ENCODE measurements around the gene SERPINA1. TPM values are rescaled to one million over a fixed set of nuclear protein-coding genes. Genes with fewer than 3 reads are reported as not detected.

SERPINA1 gene
- total RNA-seq, 1 donor from 2014 or later, result 994 TPM

- H3K4me3 ChIP-seq, result no peak overlapping the region
These were observed 9.1 kb upstream of the SERPINA1 start for GRCh38 chr14:94397289-94398181.

DNA sequence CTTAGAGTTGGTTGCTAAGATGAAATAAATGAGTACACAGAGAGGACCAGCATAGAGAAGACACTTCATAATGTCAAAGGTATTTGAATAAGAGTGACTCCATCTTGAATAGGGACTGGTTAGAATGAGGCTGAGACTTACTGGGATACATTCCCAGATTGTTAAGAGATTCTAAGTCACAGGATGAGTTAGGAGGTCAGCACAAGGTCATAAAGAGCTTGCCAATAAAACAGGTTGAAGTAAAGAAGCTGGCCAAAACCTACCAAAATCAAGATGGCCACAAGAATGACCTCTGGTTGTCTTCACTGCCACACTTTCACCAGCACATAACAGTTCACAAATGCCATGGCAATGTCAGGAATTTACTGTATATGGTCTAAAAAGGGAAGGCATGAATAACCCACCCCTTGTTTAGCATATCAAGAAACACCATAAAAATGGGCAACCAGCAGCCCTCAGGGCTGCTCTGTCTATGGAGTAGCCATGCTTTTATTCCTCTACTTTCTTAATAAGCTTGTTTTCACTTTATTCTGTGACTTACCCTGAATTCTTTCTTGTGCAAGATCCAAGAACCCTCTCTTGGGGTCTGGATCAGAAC lies 8.3 kb upstream of the SERPINA1 start:
- Histone ChIP-seq H3K27me3 (ENCODE audit: low read depth) (no peaks in the 10 kb centered on the region), H3K36me3 (no peaks in the 10 kb centered on the region), H3K4me3 (no peak overlapping the region), H3K4me1 (peaks cover 47% of the 10 kb centered on the region), H3K27ac (peak overlapping the region; percentile 73), H3K9me3 (no peaks in the 10 kb centered on the region)
- ATAC-seq (no peak), DNase-seq (no peak)
- TF ChIP-seq, protein P1, sequence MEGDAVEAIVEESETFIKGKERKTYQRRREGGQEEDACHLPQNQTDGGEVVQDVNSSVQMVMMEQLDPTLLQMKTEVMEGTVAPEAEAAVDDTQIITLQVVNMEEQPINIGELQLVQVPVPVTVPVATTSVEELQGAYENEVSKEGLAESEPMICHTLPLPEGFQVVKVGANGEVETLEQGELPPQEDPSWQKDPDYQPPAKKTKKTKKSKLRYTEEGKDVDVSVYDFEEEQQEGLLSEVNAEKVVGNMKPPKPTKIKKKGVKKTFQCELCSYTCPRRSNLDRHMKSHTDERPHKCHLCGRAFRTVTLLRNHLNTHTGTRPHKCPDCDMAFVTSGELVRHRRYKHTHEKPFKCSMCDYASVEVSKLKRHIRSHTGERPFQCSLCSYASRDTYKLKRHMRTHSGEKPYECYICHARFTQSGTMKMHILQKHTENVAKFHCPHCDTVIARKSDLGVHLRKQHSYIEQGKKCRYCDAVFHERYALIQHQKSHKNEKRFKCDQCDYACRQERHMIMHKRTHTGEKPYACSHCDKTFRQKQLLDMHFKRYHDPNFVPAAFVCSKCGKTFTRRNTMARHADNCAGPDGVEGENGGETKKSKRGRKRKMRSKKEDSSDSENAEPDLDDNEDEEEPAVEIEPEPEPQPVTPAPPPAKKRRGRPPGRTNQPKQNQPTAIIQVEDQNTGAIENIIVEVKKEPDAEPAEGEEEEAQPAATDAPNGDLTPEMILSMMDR (IDR thresholded peaks at IDR 0.05), result no peak
- intact Hi-C loops (cut with DNase I), result no loop called here

More at GRCh38 chr14:94397289-94398181, 9.1 kb upstream of the SERPINA1 start:
- no peaks in the 10 kb centered on the region for H3K9me3 ChIP-seq
- ATAC-seq (no peak), DNase-seq (no peak)
- peaks cover 40% of the 10 kb centered on the region for H3K4me1 ChIP-seq
- H3K27ac ChIP-seq, result peak overlapping the region; percentile 4
- intact Hi-C loops (cut with DNase I), result no loop called here
- H3K27me3 ChIP-seq (ENCODE audit: low read depth), result no peaks in the 10 kb centered on the region
- no peaks in the 10 kb centered on the region for H3K36me3 ChIP-seq
- TF ChIP-seq, protein P1 (IDR thresholded peaks at IDR 0.05), result no peak

- H3K27me3 ChIP-seq (ENCODE audit: low read depth), result no peaks in the 10 kb centered on the region
- intact Hi-C loops (cut with DNase I), result no loop called here
- TF ChIP-seq, protein P1 (IDR thresholded peaks at IDR 0.05), result no peak
- H3K4me1 ChIP-seq, result peaks cover 54% of the 10 kb centered on the region
- ATAC-seq, result peak; percentile 40 to 64
- no peak for DNase-seq
- peak overlapping the region; percentile 73 for H3K27ac ChIP-seq
- no peaks in the 10 kb centered on the region for H3K36me3 ChIP-seq
- H3K9me3 ChIP-seq, result no peaks in the 10 kb centered on the region
- no peak overlapping the region for H3K4me3 ChIP-seq
These were observed 7.6 kb upstream of the SERPINA1 start for GRCh38 chr14:94395888-94396574.

DNA sequence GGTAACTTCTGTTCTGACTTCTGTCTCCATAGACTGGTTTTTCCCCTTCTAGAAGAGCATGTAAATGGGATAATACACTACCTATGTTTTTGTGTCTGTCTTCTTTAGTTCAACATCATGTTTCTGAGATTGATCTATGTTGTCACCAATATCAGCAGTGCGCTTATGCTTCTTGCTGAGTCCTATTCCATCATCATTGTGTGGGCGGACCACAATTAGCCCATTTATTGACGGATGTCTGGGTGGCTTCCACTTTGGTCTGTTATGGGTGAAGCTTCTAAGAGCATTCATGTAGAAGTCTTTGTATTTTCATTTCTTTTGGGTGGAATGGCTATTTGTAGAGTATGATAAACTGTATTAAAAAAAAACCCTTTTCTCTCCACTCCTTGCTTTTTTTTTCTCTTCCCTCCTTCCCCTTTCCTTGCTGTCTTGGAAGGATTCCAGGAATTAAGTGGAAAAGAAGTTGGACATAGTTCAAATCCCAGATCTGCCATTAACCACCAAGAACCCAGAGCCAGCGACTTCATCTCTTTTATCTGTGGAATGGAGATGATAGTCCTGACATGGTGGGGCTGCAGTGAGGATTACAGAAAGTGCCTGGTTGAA lies 7.0 kb upstream of the SERPINA1 start:
- Histone ChIP-seq H3K27ac (peak overlapping the region; percentile 73), H3K27me3 (ENCODE audit: low read depth) (no peaks in the 10 kb centered on the region), H3K4me3 (no peak overlapping the region), H3K4me1 (peaks cover 59% of the 10 kb centered on the region), H3K36me3 (no peaks in the 10 kb centered on the region), H3K9me3 (no peaks in the 10 kb centered on the region)
- intact Hi-C loops (cut with DNase I), result no loop called here
- TF ChIP-seq, protein P1 (IDR thresholded peaks at IDR 0.05), result no peak
- DNase-seq (no peak), ATAC-seq (no peak)

DNA sequence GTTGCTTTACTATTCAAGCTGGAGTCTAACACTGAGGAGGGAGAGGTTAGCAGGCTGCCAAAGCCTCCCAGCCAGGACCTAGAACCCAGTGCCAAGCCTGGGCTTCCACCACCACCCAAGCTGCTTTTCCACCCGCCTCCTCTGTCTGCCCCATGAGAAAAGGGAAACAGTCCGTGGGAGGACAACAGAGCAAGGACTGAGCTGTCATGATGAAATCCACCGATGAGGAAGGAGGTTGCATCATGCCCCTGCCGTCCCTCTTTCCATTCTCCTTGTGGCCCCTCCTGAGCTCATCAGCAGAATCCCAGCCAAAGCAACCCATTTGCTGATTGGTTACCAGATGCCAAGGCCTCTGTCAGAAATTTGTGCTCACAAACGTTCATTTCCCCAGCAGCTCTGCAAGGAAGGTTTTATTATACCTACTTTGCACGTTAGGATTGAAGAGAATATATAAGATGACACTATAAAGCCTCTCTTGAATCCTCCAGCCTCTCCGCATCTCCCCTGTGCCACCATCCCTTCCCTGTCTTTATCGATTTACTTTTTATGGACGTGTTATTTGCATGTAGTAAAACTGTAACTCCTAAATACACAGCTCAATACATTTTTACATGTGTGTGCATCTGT lies 6.3 kb upstream of the SERPINA1 start:
- H3K27ac ChIP-seq, result peak overlapping the region; percentile 73
- TF ChIP-seq, protein P1 (IDR thresholded peaks at IDR 0.05), result no peak
- peaks cover 66% of the 10 kb centered on the region for H3K4me1 ChIP-seq
- no peaks in the 10 kb centered on the region for H3K9me3 ChIP-seq
- DNase-seq, result peak; percentile 76
- intact Hi-C loops (cut with DNase I), result no loop called here
- peak; percentile 5 to 42 for ATAC-seq
- H3K36me3 ChIP-seq, result no peaks in the 10 kb centered on the region
- H3K27me3 ChIP-seq (ENCODE audit: low read depth), result no peaks in the 10 kb centered on the region
- no peak overlapping the region for H3K4me3 ChIP-seq

Measured in lower lobe of right lung (tissue), 2 donors.